ENCODE data around the gene DTNA.
"Not testable (repeated sequence)": the region's sequence is repeated elsewhere in the genome, so short reads cannot be mapped to it uniquely, and the experiment has no call there.

- not testable (repeated sequence) for TF ChIP-seq CTCF, POLR2A (IDR thresholded peaks at IDR 0.05)
Observed at GRCh38 chr18:34922594-34922993, 212.5 kb downstream of the DTNA start.

Data from vagina (tissue), 2 donors.